Kidney tubule cell (primary cell): ENCODE data around the gene CAPRIN1.
A peak's percentile ranks its signal among the peaks of the same experiment; 100 is the strongest.

Experiments
- DNase-seq: peaks from one replicate; pipeline ENCODE4 v3.0.0-alpha.2; 2018; ENCODE audit warnings: low spot score

Gene CAPRIN1

GRCh38 chr11:34051349-34052035 lies at the start of gene CAPRIN1:
Gene CAPRIN1, plus strand, starts transcription at chr11:34051731. Its CDS starts 690 bp downstream, at chr11:34052421.
- peak; percentile 95 for DNase-seq

- DNase-seq, result no peak
Observed at GRCh38 chr11:34002420-34002819, 49.1 kb upstream of the CAPRIN1 start.

- DNase-seq, result peak; percentile 37
Observed at GRCh38 chr11:34004236-34004635, 47.3 kb upstream of the CAPRIN1 start.

- no peak for DNase-seq
Observed at GRCh38 chr11:34006876-34007275, 44.7 kb upstream of the CAPRIN1 start.

GRCh38 chr11:34012734-34013133 lies 38.8 kb upstream of the CAPRIN1 start:
- DNase-seq, result no peak

- no peak for DNase-seq
Observed at GRCh38 chr11:34013898-34014571, 37.5 kb upstream of the CAPRIN1 start.

- DNase-seq, result no peak
Observed at GRCh38 chr11:34021977-34022735, 29.4 kb upstream of the CAPRIN1 start.

GRCh38 chr11:34026432-34026831 lies 25.1 kb upstream of the CAPRIN1 start:
- no peak for DNase-seq

GRCh38 chr11:34027516-34028408 lies 23.8 kb upstream of the CAPRIN1 start:
- peak; percentile 58 for DNase-seq

- peak; percentile 50 for DNase-seq
Observed at GRCh38 chr11:34028425-34028824, 23.1 kb upstream of the CAPRIN1 start.

GRCh38 chr11:34029176-34029575 lies 22.4 kb upstream of the CAPRIN1 start:
- DNase-seq, result no peak

GRCh38 chr11:34030382-34030781 lies 21.1 kb upstream of the CAPRIN1 start:
- DNase-seq, result no peak

- no peak for DNase-seq
Observed at GRCh38 chr11:34033399-34033798, 18.1 kb upstream of the CAPRIN1 start.

- DNase-seq, result no peak
Observed at GRCh38 chr11:34034053-34034452, 17.5 kb upstream of the CAPRIN1 start.

- DNase-seq, result no peak
Observed at GRCh38 chr11:34036456-34036855, 15.1 kb upstream of the CAPRIN1 start.

GRCh38 chr11:34037016-34037415 lies 14.5 kb upstream of the CAPRIN1 start:
- DNase-seq, result no peak

- DNase-seq, result no peak
Observed at GRCh38 chr11:34040571-34040970, 11.0 kb upstream of the CAPRIN1 start.

- DNase-seq, result peak; percentile 73
Observed at GRCh38 chr11:34044664-34045485, 6.7 kb upstream of the CAPRIN1 start.

GRCh38 chr11:34049028-34049427 lies 2.5 kb upstream of the CAPRIN1 start:
- no peak for DNase-seq

- DNase-seq, result no peak
Observed at GRCh38 chr11:34050581-34051348, 766 bp upstream of the CAPRIN1 start.
